ENCODE data around the gene DNAJC16. TPM values are rescaled to one million over a fixed set of nuclear protein-coding genes. Genes with fewer than 3 reads are reported as not detected.

Gene DNAJC16
- total and polyA plus RNA-seq, 2 of the 13 experiments (the other 11 are each of a cell fraction or from before 2014, with no cell fraction given): 11.4 to 15.4 TPM

GRCh38 chr1:15603050-15603965, 76.7 kb downstream of the DNAJC16 start (continued):
- TF ChIP-seq PATZ1 (CRISPR knock-in tag; IDR thresholded peaks at IDR 0.05): no peak
- no peak for TF ChIP-seq ZNF597 (CRISPR knock-in tag; IDR thresholded peaks at IDR 0.05)
- TF ChIP-seq ZSCAN29 (CRISPR knock-in tag; conservative IDR thresholded peaks at IDR 0.05): peak; percentile 67
- TF ChIP-seq PCBP2 (optimal IDR thresholded peaks at IDR 0.05; ENCODE audit: low read depth, low read length, poor library complexity, severe bottlenecking): no peak
- no peak for TF ChIP-seq IKZF1 (IDR thresholded peaks at IDR 0.05)
- TF ChIP-seq ELK4 (CRISPR knock-in tag; IDR thresholded peaks at IDR 0.05; ENCODE audit: borderline replicate concordance): no peak
- TF ChIP-seq ZNF101 (CRISPR knock-in tag; IDR thresholded peaks at IDR 0.05; ENCODE audit: borderline replicate concordance, low read depth): no peak
- TF ChIP-seq ASH2L (IDR thresholded peaks at IDR 0.05; ENCODE audit: insufficient read length, low read depth, low read length): peak; percentile 60
- no peak for TF ChIP-seq THYN1 (CRISPR knock-in tag; IDR thresholded peaks at IDR 0.05; ENCODE audit: borderline replicate concordance, low read depth)
- peak; percentile 76 for TF ChIP-seq DRAP1 (CRISPR knock-in tag; IDR thresholded peaks at IDR 0.05)
- no peak for TF ChIP-seq HMGA1 (CRISPR knock-in tag; conservative IDR thresholded peaks at IDR 0.05)
- TF ChIP-seq ZNF512 (CRISPR knock-in tag; IDR thresholded peaks at IDR 0.05): no peak
- peak; percentile 91 for TF ChIP-seq ZNF605 (CRISPR knock-in tag; IDR thresholded peaks at IDR 0.05)
- peak; percentile 91; the same call in 1 of the 2 replicates for TF ChIP-seq MXD3 (CRISPR knock-in tag; IDR thresholded peaks at IDR 0.05)
- no peak for TF ChIP-seq RNF219 (CRISPR knock-in tag; IDR thresholded peaks at IDR 0.05)
- 0 out of 2 replicates have a peak, but pooled peaks have one; percentile 36 for TF ChIP-seq ZNF296 (CRISPR knock-in tag; conservative IDR thresholded peaks at IDR 0.05)

Measured in HepG2 (cell line).